GM18861 (cell line): ENCODE data around the gene PKP3.
"Not testable (repeated sequence)": the region's sequence is repeated elsewhere in the genome, so short reads cannot be mapped to it uniquely, and the experiment has no call there.

Experiments used
- ATAC-seq: cut with Tn5 transposase; IDR thresholded peaks from one replicate; pipeline ENCODE4 v1.9.1; 2021; ENCODE audit not compliant: unreplicated experiment

The PKP3 gene

DNA sequence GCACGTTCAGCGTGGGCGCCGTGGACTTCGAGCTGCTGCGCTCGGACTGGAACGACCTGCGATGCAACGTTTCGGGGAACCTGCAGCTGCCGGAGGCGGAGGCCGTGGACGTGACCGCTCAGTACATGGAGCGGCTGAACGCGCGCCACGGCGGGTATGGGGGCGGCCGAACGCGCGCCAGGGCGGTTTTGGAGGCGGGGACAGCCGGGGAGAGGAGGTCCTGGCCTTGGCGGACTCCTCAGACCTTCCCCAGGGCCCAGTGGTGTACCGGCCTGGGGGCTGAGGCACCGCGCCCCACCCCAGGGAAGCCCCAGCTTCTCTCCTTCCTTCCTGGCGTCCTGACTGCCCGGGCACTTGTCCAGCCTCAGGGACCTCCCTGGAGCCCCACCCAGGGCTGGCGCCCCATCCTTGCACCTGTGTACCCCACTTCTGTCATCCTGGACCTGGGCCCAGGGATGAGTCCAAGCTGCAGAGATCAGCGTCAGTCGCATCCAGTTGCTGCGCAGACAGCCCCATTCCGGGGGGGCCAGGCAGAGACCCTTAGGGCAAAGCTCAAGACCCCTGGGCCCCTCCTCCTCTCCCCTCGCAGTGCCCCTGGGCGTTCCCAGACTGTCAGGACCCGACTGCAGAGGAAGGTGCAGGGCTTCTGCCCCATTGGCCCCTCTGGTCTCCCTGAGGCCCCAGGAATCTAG, 16.7 kb upstream of the PKP3 start:
- ATAC-seq = no peak

DNA sequence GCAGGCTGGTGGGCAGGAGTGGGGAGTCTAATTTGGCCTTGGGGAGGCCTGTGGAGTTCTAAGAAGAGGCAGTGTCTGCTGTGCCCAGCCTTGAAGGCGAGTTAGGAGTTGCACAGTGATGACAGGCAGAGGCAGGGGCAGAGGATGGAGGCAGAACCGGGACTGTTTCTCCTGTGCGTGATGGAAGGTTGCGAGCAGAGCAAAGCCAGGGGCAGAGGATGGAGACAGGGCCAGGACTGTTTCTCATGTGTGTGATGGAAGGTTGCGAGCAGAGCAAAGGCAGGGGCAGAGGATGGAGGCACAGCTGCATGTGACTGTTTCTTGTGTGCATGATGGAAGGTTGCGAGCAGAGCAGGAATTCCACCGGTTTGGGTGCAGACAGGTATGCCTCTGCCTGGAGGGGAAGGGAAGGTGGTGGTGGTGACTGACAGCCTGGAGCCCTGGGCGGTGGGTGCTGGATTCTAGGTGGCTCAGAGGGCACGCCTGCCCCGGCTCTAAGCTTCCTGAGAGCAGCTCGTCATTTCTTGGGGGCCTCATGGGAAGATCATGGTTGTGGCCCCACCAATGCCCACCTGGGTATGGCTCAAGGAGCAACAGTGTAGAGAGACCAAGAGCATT, 16.0 kb upstream of the PKP3 start:
- ATAC-seq = no peak

DNA sequence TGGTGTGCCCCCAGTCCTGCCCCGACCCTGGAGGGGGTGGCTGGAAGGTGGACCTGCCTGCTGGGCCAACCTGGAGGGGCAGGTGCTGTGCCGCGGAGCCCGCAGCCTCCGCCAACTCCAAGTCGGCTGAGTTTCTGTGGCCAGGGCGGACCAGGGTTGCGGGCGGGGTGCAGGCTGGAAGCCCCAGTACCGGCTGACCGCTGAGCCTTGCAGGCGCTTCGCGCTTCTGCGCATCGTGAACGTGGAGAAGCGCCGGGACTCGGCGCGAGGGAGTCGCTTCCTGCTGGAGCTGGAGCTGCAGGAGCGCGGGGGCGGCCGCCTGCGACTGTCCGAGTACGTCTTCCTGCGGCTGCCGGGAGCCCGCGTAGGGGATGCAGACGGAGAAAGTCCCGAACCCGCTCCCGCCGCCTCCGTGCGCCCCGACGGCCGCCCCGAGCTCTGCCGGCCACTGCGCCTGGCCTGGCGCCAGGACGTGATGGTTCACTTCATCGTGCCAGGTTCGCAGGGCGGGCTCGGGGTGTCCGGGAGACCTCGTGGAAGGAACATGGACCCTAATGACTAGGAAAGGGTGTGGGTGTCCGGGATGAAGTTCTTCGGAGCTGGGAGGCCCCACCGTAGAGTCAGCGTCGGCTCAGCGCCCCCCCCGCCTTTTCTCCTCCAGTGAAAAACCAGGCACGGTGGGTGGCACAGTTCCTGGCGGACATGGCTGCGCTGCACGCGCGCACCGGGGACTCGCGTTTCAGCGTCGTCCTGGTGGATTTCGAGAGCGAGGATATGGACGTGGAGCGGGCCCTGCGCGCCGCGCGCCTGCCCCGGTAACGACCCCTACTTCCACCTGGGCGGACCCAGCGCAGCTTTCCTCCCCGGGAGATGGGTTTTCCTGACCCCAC, 14.6 kb upstream of the PKP3 start:
- no peak for ATAC-seq

DNA sequence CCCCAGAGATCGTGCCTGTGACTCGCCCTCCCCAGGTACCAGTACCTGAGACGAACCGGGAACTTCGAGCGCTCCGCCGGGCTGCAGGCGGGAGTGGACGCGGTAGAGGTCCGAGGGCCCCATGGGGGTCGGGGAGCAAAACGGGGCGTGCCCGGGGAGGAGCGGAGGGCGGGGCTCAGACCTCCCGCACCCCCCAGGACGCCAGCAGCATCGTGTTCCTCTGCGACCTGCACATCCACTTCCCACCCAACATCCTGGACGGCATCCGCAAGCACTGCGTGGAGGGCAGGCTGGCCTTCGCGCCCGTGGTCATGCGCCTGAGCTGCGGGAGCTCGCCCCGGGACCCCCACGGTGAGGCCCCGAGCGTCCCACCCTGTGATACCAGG, 13.9 kb upstream of the PKP3 start:
- ATAC-seq = no peak

DNA sequence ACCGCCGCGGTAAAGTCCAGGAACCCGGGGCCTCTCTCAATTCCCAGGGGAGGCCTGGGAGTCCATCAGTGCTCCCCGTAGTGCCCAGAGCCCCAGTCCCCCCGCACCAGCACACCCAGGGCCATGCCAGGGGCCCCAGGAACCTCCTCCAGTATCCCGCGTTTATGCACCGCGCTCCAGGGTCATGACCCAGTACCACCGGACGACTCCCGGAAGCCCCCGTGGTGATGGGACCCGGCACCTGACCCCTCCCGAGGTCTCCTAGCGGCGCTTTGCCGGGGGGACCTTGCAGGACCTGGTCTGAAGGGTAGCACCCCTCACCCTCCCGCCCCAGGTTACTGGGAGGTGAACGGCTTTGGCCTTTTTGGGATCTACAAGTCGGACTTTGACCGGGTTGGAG, 13.5 kb upstream of the PKP3 start:
- no peak for ATAC-seq

DNA sequence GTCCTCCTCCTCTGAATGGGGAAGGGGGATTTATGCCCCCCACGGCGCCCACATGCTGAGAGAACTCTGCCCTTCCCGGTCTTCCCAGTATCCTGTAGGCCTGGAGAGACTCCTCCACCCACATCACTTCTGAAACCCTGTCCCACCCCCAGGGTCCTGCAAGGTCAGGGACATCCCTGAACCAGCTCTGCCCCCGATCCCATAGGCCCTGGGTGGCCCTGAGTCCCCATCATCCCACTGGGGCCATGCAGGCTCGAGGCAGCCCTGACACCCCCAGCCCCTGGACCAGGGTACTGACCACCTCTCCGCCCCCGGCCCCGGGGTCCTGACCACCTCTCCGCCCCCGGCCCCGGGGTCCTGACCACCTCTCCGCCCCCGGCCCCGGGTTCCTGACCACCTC, 13.0 kb upstream of the PKP3 start:
- no peak for ATAC-seq

DNA sequence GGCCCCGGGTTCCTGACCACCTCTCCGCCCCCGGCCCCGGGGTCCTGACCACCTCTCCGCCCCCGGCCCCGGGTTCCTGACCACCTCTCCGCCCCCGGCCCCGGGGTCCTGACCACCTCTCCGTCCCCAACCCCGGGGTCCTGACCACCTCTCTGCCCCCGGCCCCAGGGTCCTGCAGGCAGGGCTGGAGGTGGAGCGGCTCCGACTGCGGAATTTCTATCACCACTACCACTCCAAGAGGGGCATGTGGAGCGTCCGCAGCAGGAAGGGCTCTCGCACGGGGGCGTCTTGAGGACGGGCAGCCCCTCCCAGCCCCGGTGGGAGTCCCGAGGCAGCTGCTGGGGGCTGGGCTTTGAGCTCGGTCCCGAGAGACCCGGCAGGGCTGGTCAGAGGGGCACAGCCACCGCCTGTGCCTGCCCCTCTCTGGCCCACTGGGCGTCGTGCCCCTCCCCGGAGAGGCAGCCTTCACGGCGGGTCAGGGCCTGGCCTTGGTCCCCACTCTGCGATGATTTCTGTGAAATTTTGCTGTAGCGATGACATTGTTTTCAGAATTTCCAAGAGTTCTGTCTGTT, 12.4 kb upstream of the PKP3 start:
- no peak for ATAC-seq

DNA sequence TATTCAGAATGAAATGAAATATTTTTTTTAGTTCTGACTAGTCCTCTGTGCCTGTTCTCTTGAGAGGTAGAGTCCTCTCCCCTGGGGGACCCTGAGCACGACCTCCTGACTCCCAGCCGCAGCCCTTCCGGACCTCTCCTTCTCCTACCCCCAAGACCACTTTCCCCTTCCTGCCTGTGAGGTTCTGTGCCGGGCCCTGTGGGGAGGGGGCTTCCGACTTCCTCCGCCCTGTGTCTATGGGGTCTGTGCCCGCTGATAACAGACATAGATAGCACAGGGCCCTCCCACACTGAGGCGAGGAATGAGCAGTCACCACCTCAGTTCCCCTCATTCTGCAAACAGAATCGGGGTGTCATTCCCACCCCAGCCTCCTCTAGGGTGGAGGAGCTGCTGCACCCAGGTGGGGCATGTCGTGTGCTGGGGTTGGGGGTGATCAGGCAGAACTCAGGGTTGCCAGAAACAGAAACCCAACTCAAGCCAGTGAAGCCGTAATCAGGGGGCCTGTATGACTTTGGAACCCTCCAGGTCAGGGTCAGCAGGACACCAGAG, 11.9 kb upstream of the PKP3 start:
- ATAC-seq = no peak

DNA sequence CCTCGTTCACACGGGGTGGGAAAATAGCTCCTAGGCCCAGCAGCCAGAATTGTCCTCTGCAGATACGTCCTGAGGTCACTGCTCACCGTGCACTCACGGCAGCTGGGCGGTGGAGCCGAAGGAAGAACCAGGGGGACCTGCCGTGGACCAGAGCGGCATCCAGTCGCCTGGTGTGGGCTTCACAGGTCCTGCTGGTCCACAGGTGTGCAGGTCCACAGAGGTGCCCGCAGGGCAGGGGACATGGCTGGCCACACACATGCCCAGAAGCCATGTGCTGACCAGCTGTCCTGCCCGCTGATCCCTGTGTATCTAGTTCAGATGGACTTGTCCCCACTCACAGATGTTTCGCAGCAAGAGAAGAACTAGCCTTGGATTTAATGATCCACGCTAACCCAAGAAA, 10.6 kb upstream of the PKP3 start:
- ATAC-seq = no peak

DNA sequence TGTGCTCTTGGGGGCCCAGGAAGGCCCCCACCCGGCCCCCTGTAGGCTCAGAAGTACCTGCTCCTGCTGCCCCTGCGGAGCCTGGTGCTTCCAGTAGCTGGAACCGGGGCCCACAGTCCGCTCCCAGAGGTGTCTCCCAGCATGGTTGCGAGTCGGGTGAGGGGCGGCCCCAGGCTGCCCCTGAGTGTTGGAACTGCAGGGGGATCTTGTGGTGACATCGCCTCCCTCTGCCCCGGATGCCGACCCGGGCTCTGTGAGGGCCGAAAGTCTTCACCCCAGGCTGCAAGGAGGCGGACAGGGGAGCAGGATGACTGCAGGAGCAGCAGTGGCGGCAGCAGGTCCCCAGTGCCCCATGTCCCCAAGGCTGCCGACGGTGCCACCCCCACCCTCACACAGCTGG, 9.5 kb upstream of the PKP3 start:
- ATAC-seq = no peak

DNA sequence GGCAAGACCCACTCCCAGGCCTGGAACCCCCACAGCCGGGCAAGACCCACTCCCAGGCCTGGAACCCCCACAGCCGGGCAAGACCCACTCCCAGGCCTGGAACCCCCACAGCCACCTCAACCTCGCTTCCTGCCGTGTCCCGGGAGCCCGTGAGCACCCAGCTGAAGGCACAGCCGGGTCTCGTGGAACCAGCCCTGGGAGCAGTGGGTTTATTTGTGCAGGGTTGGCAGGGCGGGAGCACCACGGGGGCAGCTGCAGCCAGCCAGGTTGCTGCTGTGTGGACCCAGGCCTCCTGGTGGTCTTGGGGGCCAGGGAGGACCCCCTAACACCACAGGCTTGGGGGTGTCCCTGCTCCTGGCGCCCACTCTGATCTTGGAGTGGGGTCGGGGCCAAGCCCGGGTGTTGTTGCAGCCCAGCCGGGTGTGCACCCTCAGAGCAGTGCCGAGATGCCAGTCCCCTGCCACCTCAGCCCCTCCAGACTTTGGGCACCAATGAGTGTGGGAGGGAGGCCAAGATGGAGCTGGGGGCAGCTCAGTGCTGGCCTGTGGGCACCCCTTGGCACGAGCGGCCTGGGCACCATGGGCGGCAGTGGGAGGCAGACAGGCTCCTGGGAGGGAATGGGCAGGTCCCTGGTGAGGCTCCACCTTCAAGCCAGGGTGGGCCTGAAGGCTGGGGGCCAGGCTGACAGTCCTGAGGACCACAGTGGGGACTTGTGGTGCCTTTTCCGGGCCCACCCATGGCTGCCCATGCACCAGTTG, 8.2 kb upstream of the PKP3 start:
- no peak for ATAC-seq

DNA sequence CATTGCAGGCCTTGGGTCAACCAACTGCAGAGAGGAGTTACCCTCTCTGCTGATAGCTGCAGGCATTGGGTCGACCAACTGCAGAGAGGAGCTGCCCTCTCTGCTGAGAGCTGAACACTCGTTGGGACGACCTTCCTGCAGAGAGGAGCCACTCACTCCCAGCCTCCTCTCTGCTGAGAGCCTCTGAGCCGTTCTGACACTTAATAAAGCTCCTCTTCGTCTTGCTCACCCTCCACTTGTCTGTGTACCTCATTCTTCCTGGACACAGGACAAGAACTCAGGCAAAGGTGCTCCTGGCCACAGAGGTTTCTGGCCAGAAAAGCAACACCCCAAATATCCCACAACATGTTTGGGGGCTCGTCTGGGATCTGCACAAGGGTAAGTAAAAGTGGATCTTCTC, 7.5 kb upstream of the PKP3 start:
- ATAC-seq = no peak

DNA sequence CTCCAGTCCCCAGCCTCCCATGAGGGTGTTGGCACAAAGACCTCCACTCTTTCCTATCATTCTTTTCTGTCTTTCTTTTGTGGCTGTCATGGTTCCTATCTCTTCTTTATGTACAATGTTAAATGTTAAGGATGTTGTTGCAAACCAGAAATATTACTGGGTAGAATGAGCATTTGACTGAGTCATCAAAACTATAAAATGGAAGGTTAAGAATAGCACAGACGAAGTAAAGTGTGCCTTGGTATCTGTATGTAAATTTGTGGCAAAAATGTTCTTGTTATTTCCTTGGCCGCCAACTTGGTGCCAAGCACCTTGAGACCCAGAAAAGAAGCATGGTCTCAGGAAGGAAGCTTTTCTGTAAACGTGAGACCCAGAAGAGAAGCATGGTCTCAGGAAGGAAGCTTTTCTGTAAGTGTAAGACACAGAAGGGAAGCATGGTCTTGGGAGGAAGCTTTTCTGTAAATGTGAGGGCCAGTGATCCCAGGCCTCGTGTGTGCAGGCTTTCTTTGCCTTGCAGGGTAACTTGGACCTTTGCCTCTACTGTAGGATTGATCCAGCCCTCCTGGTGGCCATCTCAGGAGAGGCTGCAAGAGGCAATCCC, 6.7 kb upstream of the PKP3 start:
- ATAC-seq = no peak

DNA sequence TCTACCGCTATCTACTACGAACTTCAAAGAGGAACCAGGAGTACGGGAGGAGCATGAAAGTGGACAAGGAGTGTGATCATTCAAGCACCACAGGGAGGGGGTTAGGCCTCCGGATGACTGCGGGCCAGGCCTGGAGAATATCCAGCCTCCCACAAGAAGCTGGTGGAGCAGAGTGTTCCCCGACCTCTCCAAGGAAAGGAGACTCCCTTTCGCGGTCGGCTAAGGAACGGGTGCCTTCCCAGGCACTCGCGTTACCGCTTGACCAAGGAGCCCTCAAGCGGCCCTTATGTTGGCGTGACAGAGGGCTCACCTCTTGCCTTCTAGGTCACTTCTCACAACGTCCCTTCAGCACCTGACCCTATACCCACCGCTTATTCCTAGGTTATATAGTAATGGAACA, 4.6 kb upstream of the PKP3 start:
- ATAC-seq = not testable (repeated sequence)

DNA sequence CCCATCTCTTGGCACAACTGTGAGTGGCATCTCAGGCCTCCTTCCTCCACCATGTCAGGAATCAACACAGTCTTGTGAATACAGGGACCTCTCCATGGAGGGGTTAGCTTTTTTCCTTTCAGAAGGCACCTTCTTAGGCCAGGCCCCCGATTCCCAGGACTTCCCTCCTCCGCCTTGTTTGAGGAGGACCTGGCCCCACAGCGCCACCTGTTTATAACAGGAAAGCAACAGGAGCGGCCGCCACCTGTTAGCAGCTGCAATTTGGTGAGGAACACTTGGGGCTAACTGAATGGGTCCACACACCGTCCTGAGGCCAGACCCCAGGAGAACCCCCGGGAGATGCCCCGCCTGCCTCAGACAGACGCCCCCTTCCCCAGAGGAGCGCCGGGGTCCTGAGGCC, 3.8 kb upstream of the PKP3 start:
- no peak for ATAC-seq

DNA sequence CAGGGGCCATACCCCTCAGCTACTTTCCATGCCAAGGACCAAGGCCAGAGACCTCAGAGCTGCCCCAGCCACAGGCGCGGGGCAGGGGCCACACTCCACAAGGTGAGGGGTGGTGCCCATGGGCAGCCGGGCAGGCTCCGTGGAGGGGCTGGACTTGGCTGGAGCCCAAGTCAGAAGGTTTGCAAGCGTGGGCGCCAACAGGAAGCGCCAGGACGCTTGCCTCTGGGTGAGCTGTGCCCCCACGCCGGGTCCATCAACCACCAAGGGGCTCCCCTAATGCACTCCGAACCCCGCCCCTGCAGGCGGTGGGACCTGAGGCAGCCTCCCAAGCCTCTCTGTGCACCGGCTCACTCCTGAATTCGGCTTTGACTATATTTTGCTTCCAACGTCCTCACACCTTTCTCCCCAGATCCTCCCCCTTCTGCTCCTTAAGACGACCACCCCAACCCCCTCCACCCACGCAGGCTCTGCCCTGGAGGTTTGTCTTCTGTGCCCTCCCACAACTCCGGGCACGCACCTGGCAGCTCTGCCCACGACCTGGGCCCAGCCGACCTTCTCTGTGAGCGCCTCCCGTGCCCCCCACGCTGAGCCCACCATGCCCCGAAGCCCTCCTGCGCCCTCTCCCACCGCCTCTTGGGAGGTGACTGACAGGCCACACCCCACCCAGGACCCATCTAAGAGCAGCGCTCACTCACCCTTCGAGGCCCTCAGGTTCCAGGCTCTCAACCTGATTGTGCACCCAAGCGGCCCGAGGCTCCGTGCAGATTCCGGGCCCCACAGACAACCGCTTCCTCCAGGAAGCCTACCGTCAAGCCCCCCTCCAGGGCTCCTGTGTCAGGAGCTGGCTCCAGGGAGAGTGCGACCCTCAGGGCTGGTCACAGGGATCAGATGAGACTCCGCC, 2.6 kb upstream of the PKP3 start:
- ATAC-seq = no peak

DNA sequence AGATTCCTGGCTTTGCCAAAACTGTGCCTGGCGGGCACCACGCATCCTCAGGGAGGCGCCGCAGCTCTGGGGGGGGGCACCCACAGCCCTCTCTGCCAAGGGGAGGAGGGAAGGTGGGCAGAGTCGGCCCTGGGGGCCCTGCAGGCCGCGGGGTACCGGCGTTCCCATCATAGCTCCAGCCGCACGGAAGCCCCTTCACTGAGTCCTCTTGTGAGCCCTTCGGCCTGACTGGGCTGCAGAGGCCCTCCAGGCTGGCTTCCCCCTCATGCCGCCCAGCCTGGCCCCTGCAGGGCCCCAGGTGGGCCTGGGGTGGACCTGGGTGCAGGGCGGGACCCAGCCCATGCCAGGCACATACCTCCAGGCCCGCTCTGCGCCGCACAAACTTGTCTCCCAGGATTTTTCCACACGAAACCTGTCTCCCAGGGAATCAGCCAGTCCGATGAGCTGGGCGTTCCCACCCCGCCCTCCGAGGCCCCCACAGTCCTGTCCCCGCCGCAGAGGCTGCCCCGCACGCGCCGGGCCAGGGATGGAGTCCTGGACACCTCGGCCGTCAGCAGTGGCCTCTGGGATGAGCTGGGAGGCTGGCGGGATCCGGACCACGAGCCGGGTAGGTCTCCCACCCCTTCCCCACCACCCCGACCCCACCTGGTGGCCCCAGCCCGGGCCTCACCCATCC, 1.8 kb upstream of the PKP3 start:
- no peak for ATAC-seq

DNA sequence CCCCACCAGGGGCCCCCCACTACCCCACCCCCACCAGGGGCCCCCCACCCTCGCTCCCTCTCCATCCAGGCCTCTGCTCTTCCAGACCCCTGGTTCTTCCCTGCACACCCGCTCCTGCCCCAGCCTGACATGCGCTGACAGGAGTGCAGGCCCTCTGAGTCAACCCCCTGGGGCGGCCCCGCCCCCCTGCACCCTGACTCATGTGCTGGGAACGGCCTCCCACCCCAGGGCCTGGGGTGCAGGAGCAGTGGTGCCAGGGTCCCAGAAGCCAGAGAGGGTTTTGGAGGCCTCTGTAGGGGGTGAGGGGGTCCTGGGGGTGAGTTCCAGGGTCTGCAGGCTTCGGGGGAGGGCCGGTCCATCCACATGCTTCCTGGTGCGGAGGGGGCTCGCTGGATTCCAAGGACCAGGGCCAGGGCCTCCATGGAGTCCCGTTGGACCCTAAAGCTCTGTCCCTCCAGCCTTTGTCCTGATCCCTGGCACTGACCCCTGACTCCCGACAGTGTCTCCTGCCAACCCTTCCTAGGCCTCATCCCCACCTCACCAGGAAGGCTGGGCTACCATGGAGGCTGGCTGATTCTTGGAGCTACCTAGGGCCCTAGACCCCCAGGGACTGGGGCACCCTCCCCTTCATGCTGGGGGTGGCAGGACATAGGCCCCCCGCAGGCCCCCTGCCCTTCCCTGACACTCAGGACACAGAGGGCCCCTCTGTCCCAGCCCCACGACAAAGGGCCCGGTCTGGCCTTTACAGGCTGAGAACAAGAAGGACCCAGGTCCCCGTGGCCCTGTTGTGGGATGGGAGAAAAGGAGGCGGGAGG, 583 bp upstream of the PKP3 start:
- no peak for ATAC-seq
